GM10248 (cell line): ENCODE results near the gene PRDX6.
"Not testable (repeated sequence)": the region's sequence is repeated elsewhere in the genome, so short reads cannot be mapped to it uniquely, and the experiment has no call there.

Experiments used
- CTCF ChIA-PET: fragments of 300-600 bp; sonication (Branson Sonifier 250); formaldehyde crosslinking; extraction: SDS; loops from one replicate; lab custom pipeline; 2021; ENCODE audit warnings: antibody characterized with exemption; lab: Yijun Ruan, JAX
- POLR2A ChIA-PET: fragments of 350-650 bp; sonication (Branson Sonifier 250); formaldehyde crosslinking; extraction: SDS; loops from one replicate; lab custom pipeline; 2020; ENCODE audit warnings: antibody characterized with exemption; lab: Yijun Ruan, JAX
- DNase-seq: peaks from one replicate; pipeline ENCODE4 v3.0.0; 2012; ENCODE audit errors: extremely low spot score
- TF ChIP-seq, protein P1 (sequence below): IDR thresholded peaks from 2 replicates; pipeline ENCODE4 v1.5.1; 2012; ENCODE audit warnings: mild to moderate bottlenecking, low read depth; ENCODE audit errors: extremely low read depth, missing control alignments, control extremely low read depth

Gene PRDX6

DNA sequence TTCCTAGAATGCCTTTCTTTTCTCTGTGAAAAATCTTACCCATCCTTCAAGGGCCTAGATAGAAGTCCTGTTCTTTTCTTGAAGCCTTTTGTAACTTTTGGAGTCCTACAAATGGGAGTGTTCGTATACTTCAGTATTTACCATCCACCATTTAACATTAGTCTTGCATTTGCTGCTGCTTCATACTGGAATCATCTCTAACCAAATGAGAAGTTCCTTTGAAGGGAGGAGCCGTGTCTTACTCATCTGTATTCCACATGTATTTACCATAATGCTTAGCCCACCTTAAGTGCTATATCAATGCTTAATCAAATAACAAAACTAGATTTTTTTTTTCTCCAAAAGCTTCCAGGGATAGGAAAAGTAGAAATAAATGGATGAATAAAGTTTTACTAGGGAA is 7.1 kb downstream of the PRDX6 start:
- POLR2A ChIA-PET, result no interaction called here

DNA sequence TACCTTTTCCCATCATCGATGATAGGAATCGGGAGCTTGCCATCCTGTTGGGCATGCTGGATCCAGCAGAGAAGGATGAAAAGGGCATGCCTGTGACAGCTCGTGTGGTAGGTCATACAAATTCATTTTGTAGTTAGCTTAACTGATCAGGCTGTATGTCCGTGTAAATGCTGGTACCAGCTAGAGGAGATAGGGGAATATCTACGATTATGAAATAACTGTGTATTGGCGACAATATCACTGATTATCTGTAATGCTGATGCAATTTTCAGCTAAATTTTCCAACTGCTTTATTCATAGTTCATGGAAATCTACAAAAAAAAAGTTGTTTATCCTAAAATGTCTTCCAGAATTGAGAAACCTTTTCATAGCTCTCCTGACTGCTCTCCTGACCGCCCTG is 8.3 kb downstream of the PRDX6 start:
- ChIA-PET CTCF (interaction anchor here (1.2 kb wide), 1 partner anchor 20 kb away, joined by 3 read pairs; no protein-coding TSS in a partner anchor), POLR2A (no interaction called here)
- TF ChIP-seq, protein P1, sequence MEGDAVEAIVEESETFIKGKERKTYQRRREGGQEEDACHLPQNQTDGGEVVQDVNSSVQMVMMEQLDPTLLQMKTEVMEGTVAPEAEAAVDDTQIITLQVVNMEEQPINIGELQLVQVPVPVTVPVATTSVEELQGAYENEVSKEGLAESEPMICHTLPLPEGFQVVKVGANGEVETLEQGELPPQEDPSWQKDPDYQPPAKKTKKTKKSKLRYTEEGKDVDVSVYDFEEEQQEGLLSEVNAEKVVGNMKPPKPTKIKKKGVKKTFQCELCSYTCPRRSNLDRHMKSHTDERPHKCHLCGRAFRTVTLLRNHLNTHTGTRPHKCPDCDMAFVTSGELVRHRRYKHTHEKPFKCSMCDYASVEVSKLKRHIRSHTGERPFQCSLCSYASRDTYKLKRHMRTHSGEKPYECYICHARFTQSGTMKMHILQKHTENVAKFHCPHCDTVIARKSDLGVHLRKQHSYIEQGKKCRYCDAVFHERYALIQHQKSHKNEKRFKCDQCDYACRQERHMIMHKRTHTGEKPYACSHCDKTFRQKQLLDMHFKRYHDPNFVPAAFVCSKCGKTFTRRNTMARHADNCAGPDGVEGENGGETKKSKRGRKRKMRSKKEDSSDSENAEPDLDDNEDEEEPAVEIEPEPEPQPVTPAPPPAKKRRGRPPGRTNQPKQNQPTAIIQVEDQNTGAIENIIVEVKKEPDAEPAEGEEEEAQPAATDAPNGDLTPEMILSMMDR, result no peak
- DNase-seq, result no peak

More for the DNA sequence above, 7.1 kb downstream of the PRDX6 start:
- TF ChIP-seq, protein P1, result no peak
- no peak for DNase-seq
- CTCF ChIA-PET, result no interaction called here

DNA sequence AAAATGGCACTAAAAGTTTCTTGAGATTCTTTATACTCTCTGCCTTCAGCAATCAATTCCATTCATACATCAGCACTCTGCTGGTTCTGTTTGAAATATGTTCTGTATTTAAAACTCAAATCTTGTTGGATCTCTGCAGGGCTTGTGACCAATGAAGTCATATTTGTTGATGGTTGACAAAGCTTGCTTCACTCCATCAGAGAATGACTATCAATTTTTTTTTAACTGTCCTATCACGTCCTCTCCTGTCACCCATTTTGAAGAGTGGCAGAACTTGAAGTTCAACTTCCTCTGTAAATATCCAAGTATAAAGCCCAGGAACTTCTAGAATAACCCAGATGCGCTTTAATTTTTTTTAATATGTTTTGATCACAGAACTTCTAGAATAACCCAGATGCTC is 10.9 kb downstream of the PRDX6 start:
- POLR2A ChIA-PET, result interaction anchor here (1.1 kb wide), 1 partner anchor 10 kb away, joined by 3 read pairs; no protein-coding TSS in a partner anchor
- no peak for DNase-seq
- CTCF ChIA-PET, result interaction anchor here (0.9 kb wide), 1 partner anchor 52 kb away, joined by 3 read pairs; no protein-coding TSS in a partner anchor
- TF ChIP-seq, protein P1, result no peak

DNA sequence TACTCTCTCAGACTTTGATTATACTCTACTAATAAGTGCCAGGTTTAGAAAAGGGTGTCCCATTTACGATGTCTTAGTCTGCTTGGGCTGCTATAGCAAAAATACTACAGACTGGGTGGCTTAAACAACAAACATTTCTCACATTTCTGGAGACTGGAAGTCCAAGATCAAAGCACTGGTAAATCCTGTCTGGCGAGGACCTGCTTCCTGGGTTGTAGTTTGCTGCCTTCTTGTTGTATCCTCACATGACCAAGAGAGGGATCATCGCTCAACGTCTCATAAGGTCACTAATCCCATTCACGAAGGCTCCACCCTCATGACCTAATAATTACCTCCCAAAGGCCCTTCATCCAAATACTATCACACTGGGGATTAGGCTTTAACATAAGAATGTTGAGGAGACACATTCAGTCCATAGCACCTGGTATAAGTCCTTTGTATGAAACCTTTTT is 12.0 kb downstream of the PRDX6 start:
- TF ChIP-seq, protein P1, result no peak
- ChIA-PET CTCF (interaction anchor here (1.2 kb wide), 1 partner anchor 58 kb away, joined by 3 read pairs; no protein-coding TSS in a partner anchor), POLR2A (no interaction called here)
- no peak for DNase-seq

DNA sequence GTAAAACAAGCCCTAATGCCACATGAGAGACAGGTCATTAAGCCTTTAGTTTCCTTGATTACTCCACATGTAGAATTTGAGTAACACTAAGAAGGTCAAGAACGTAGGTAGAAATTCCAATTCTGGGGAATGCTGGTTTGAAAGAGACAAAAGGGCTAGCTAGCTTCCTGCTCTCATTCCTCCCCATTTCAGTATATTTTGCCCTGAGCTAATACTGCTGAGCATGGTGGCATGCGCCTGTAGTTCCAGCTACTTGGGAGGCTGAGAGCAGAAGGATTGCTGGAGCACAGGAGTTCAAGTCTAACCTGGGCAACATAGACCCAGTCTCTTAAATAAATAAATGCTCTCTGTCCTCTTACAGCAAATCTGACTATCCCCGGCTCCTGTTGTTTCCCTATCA is 12.8 kb downstream of the PRDX6 start:
- TF ChIP-seq, protein P1, result no peak
- ChIA-PET CTCF (interaction anchor here (1.7 kb wide), 1 partner anchor 14 kb away, joined by 4 read pairs; no protein-coding TSS in a partner anchor), POLR2A (no interaction called here)
- no peak for DNase-seq

DNA sequence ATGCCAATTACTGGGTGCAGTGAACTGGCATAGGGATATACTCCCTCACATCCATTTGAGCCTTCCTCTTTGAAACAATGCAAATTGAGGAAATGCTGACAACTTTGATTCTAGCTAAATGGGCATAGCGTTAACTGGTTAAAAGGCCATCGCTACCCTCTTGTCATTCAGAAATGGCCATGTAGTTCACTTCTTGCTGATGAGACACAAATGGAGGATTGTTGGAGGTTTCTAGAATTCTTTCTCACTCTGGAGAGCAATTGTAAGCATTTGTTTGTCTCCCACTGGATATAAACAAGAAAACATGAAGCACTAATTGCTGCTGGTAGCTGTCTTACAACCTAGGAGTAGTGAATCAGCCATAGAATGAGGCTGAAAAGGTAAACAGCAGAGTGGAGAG is 14.4 kb downstream of the PRDX6 start:
- POLR2A ChIA-PET, result no interaction called here
- TF ChIP-seq, protein P1, result no peak
- DNase-seq, result no peak
- CTCF ChIA-PET, result interaction anchor here (1.0 to 1.7 kb wide), 2 partner anchors 10 to 13 kb away, joined by 3 to 4 read pairs; no protein-coding TSS in a partner anchor

DNA sequence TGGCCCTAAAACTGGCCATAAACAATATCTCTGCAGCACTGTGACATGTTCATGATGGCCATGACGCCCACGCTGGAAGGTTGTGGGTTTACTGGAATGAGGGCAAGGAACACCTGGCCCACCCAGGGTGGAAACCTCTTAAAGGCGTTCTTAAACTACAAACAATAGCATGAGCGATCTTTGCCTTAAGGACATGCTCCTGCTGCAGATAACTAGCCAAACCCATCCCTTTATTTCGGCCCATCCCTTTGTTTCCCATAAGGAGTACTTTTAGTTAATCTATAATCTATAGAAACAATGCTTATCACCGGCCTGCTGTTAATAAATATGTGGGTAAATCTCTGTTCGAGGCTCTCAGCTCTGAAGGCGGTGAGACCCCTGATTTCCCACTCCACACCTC is 16.0 kb downstream of the PRDX6 start:
- CTCF ChIA-PET, result interaction anchor here (1.3 kb wide), 1 partner anchor 79 kb away, joined by 3 read pairs; no protein-coding TSS in a partner anchor
- POLR2A ChIA-PET, DNase-seq: not testable (repeated sequence)
